Stimulated activated naive CD4-positive, alpha-beta T cell treated with Interleukin-2 at 50 U/mL for 16 hours (primary cell): ENCODE measurements around the gene PASK.

Experiments
- DNase-seq: peaks from one replicate; lab custom pipeline; 2025; lab: John Stamatoyannopoulos, UW

PASK gene

DNA sequence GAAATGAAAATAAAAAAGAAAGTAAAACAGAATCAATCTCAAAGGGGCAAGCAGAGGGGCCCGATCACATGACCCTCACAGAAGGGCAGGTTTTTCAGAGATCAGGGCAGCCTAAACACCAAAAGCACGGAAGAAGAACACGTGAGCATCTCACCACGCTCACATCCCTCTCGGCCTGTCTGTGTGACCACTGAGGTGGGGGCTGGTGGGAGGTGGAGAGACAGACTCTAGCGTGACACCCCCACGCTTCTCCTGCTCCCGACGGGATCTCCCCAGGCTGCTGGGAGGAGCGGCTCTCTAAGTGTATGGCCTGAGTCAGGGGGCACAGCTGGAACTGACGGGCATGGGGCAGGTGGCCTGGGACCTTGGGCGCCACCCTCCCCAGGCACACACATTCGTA is 23.6 kb downstream of the PASK start:
- DNase-seq = no peak

DNA sequence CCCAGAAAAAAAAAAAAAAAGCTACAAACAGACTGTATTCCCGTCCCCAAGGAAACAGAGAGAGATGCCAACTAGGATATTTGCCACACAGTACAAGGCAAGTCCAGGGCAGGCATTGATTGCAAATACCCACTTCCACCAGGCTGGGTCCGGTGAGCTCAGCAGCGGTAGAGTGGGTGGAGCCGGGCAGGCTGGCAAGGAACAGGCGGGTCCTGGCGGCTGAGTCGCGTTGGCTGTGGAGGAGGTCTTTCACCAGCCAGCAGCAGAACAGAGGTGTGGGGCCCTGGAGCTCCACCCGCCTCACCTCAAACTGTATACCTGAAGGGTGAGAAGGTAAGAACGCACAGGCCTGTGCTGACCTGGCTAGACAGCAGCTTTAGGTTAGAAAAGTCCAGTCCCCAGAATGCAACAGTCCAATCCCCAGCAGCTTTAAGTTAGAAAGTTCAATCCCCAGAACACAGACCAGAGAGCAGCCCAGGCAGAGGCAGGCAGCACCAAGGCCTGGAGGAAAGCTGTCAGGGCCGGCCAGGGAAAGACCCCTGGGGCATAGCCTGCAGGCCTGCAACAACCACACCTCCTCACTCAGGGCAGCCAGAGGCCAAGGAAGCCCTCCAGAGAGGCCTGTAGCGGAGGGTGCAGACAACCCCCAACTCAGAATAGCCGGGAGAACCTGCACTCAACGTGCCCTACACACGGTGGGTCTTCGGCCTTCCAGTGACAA is 25.3 kb downstream of the PASK start:
- peak; percentile 48 for DNase-seq

DNA sequence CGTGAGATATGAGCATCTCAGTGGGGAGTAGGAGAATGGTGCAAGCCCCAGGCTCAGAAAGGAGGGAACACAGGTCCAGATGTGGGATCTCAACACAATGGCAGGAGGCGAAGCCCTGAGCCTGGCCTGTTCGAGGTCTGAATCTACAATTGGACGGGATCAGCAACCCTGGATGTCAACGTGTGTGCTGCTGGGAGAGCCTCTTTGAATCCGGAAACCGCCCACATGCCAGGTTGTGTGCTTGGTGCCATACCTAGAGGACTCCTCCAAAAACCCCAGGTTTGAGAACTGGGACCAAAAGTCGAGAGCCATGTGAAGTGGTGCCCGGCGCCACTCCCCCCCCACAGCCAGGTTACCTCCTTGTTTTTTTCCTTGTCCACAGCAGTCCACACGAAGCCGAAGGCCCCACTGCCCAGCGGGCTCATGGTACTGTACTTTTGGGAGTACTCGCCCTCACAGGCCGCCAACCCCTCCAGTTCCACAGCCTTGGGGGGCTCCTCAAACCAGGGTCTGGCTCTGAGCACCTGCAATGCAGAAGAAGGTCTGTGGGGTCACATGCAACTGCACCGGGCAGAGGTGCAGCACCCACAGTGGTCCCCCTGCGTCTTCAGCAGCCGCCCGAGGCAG is 26.8 kb downstream of the PASK start:
- DNase-seq = no peak

DNA sequence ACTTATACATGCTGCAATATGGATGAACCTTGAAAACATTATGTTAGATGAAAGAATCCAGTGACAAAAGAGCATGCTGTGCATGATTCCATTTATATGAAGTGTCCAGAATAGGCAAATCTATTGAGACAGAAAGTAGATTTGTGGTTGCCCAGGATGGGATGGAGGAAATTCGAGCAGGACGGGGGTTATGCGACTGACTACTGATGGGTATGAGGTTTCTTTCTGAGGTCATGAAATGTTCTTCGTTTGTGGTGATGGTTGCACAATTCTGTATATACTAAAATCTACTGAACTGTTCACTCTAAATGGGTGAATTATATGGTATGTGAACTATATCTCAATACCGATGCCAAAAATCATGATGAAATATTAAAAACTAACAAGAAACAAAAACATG is 28.3 kb downstream of the PASK start:
- no peak for DNase-seq

DNA sequence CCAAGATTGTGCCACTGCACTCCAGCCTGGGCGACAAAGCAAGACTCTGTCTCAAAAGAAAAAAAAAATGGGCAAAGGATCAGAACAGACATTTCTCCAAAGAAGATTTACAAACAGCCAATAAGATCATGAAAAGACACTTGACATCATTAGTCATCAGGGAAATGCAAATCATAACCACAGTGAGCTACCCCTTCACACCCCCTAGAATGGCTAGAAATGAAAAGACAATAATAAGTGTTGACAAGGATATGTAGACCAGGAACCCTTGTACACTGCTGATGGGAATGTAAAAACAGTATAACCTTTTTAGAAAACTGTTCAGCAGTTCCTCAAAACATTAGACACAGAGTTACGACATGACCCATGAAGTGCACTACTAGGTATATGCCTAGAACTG is 28.8 kb downstream of the PASK start:
- no peak for DNase-seq

DNA sequence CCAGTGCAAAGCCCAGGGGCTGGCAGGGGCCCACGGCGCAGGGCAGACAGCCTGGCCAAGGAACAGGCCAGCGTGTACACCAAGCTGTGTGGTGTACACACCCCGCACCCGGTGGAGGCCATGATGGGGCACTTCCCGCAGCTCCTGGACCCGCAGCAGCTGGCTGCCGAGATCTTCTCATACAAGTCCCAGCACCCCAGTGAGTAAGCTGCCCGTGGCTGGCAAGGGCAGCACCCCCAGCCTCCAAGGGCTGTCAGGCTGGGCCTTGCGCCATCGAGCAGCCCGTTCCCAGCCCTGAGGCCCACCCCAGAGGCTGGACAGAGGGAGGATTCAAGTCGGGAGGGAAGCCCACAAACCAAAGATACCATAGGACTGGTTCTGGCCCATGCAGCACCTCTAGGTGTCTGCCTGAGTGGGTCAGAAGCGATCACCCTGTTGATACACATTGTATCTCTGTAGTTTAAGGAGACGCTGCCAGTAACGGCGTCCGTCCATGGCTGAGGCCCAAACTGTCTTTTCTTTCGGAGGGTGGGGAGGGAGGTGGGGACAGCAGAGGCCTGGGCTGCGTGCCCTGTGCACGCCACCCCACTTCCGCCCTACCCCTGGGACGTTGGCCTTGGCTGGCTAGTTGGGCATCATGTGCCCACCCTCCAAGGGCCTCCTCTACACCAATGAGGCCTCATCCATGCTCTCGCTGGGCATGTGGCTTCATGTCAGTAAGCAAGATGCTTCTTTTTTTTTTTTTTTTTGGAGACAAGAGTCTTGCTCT is 30.4 kb downstream of the PASK start:
- no peak for DNase-seq

DNA sequence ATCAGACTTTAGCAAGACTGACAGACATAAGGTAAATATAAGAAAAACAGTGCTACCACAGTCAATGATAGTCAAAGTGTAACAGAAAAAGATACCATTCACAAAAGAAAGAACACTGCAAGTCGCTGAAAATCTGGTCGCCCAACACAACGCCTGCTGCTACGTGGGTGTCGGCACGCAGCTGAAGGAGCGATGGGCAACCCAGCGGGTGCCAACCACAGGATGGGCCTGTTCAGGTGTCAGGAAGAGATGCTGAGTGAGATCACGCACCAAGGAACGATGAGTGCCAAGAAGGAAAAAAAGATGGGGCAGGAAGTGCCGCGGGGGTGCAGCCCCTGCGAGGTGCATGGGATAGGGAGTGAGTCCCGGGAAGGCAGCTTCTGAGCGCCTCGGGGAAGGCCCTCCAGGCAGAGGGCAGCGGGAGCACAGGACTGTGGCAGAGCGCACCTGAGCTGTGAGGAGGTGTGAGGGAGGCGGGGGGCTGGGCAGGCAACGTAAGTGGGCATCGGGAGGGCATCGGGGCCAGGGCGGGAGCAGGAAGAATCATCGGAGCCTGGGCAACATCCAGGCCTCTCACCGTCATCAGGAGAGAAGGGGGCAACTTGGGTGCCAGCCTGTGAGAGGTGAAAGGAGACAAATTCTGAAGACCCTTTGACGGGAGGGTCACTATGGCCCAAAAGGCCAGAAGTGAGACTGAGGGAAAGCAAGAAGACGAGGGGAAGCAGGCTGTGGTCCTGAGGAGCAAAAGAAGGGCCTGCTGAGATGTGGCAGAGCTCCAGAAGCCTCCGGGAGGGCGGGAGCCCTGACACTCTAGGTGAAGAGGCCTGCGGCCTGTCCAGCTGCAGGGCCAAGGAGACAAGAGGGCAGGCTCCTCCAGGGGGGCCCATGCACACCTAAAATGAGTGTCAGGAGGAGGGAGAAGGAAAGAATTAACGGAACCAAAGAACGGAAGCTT is 32.4 kb downstream of the PASK start:
- DNase-seq = no peak

DNA sequence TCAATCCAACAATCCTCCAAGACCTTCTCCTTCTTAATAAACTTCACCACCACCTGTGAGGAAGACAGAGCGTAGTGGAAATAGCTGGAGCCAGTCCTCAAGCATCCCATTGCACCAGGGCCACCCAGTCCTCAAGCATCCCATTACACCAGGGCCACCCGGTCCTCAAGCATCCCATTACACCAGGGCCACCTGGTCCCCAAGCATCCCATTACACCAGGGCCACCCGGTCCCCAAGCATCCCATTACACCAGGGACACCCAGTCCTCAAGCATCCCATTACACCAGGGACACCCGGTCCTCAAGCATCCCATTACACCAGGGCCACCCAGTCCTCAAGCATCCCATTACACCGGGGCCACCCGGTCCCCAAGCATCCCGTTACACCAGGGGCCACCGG is 33.9 kb downstream of the PASK start:
- DNase-seq = no peak

DNA sequence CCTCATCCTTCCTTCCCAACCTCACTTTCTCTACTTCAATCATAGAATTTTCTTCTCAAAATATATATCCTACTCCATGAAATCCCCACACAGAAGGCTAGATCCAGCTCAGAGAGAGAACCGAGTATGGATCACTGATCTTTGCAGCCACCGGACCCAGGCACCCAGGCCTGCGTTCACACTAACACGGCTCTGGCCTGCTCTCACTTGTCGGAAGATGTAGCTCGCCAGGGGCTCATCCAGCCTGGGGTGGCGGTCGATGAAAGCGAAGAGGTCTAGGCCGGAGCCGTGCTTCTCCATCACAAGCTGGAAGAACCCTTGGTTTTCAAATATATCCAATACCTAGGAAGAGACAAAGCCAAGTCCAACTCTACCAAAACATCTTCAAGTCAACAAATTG is 34.4 kb downstream of the PASK start:
- no peak for DNase-seq

DNA sequence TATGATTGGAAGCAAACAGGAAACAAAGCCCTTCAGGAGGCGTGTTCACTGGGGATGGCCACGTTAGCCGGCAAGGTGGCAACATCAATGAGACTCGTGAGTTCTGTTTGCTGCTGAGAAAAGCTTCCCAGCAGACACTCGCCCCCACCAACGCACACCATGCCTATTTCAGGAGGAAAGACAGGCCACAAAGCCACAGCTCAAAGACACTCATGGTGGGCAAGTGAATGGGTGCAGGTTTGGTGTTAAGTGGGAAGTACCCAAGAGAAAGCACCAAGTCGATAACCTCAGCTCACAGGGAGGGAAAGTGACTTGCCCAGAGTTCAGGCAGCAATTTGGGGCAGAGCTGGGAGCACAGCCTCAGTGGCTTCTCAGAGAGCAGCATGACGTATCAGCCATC is 36.7 kb downstream of the PASK start:
- DNase-seq = no peak

DNA sequence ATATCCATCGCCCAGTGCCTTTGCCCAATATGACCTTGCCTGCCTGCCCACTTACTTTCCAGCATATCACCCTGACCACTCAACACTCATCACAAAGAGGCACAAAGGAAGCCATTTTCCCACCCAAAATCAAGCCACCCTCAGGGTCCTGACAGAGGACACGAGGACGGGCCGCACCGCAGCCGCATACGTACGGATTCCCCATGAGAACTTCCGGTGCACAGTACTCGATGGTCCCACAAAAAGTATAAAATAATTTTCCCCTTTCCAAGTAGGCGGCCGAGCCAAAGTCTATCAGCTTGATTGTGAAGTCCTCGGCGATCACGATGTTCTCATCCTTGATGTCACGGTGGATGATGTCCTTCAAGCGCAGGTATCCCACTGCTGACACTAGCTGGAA is 37.2 kb downstream of the PASK start:
- DNase-seq = no peak

DNA sequence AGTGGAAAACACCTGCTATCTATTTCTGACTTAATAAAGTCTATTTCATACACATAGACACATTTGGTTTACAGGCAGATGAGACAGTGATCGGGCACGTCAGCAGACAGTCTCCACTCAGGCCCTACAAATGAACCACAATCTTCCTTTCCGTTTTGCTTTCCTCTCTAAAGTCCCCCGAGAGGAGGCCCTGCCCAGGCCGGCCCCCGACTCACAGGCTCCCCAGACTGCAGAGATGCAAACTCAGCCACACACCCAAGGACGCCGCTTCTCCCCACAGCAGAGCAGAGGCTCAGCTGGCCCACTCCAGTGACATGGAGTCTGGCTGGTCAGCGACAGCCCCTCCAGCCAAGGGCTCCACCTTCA is 37.8 kb downstream of the PASK start:
- no peak for DNase-seq

DNA sequence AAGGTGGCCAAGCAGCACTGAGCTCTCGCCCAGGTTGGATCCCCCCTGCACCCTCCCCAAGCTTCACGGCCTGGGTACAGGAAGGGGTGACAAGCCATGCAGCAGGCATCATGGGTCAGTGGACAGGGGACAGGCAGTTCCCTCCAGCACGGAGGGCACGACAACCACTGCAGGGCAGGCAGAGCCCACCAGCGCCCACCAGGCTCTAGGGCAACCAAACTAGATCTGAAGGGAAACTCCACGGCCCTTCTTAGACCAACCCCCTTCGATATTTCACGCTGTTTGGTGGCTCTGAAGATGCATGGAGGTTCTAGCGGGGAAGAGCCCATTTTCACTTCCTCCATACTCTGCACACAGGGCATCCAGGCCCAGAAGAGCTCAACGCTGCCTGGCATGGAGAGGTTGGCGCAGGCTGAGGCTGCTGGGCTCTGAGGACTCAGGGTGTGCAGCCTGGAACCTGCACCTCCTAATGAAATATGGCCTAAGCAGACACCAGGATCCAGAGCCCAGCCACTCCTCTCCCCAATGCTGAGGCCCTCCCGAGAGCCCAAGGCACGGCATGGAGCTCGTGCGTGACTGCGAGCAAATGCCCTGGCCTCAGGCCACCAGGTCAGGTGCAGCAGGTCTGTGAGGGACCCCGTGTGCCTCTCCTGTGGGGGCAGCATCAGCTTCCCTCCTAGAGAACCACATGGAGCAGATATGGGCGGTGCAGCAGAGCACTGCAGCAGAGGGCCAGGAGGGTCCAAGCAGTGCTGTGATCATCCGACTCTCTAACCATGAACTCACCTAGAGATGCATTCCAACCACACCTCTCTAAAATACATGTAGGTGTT is 38.4 kb downstream of the PASK start:
- no peak for DNase-seq

DNA sequence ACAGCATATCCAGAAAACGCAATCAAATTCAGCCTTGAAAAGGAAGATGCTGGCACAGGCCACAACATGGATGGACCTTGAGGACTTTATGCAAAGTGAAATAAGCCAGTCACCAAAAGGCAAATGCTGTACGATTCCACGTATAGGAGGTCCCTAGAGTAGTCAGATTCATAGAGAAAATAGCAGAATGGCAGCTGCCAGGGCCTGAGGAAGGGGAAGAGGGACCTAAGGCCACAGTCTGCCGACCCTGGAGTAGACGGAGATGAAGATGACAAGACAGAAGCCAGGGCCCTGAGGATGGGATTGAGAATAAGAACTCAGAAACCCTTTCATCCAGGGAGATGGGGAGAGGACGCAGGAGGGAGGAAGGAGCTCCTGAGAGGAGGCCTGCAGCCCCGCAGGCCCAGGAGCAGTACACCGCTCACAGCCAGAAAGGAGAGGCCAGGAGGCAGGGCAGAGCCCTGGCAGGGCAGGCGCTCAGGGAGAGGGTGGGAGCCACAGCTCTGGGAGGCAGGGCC is 39.1 kb downstream of the PASK start:
- no peak for DNase-seq

DNA sequence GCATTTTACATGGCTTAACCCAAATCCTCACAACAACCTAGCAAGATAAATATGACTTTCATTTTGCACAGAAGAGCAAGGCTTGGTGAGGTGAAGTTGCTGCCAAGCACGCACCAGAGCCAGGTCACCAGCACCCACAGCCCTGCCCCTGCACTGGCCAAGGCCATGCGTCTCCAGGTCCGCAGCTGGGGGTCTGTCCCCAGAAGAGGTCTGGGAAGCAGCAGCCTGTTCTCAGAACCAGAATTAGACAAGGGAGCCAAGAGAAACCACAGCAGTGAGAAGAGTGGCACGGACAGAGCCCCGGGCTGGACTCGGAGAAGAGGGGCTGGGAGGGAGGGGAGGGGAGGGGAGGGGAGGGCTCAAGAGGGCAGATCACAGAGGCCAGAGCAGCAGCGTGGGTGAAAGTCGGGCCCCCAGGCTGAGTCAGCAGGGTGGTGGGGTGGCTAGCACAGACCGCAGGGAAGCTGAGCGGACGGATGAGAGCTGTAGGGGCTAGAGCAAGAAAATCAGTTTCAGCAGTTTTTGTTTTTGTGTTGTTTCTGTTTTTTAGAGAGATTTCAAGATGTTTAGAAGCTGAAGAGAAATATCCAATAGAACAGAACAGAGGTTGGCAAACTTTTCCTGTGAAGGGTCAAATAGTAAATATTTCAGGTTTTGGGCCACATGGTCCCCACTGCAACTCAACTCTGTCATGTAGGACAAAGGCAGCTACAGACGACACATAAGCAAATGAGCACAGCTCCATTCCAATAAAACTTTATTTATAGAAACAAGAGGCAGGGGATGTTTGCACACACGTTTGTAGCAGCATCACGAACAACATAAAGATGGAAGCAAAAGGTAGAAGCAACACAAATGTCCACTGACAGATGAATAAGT is 39.8 kb downstream of the PASK start:
- DNase-seq = no peak

DNA sequence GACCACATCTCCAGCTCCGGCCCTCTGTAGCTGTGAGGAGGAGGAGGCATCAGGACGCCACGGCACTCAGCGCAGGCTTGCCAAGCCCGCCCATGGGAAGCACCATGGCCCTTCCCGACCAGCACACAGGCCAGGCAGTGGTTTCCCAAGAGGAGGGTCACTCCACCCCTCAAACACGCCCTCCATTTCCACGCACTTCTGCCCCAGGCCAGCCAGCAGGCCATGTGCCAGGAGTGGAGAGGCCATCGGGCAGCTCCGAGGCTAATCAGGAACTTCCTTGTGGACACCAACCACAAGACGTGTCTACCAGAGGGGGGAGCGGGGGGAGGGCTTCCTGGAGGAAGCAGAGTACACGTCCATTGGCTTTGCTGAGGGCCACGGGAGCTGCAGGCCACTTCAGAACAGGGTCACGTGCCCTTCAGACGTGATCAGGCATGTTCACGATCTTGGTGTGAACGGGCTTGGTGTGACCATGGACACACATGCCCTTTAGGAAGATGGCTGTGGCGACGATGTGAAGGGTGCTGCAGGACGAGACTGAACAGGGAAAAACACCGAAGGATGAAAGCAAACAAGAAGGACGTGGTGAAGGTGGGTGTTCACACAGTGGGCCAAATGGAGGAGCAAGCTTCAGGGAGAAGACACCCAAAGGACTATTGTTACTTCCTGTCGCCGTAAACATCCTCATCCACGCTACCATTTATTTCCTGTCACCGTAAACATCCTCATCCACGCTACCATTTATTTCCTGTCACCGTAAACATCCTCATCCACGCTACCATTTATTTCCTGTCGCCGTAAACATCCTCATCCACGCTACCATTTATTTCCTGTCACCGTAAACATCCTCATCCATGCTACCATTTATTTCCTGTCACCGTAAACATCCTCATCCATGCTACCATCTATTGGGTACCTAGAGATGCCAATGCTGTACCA is 40.7 kb downstream of the PASK start:
- DNase-seq = no peak

DNA sequence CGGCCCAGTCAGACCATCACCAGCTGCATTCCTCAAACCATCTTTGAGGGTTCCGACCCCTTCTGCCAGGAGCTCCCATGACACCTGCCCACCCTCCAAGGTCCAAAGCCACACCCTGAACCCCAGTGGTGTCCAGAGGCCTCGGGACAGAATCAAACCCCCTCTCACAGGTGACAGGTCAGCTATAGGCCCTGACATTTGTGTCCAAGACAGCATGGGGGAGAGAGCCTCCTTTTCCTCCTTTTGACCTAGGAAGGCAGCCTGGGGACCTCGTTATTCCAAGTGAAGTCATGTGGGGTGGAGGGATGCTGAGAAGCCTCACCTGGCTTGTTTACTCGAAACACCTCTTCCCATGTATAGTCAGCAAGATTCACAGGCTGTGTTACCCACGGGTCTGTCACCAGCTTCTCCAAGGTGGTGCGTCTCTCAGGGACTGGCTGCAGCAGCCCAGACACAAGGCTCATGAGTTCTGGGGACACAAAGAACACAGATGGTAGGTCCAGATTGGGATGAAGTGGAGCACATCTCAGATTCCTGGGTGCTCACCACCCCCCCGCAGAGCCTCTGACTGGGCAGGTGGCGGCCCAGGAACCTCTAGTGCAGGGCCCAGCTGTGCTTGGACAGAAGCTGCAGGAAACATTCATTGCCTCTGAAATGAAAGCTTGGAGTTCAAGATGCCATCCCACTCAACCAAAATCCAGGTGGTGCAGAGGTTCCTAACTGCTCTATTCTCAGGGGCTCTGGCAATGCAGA is 42.1 kb downstream of the PASK start:
- DNase-seq = no peak

DNA sequence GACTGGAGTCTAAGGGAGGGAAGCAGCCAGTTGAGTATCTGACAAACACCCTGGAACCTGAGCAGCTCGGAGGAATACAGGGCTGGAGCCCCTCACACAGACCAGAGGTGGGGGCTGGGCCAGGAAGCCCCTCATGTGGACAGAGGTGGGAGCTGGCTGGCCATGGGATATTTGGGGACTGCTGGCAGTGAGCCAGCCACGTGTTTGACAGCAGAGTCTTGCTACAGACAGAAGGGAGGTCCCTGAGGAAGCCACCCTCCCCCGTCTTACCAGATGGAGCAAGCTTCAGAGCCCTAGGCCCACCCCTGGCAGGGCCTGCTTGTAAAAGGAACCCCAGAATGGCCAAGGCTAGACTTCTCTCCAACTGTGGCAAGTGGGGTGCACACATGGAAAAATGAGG is 43.6 kb downstream of the PASK start:
- DNase-seq = no peak
